RWPE2 (cell line): ENCODE data around the gene CBLC.

Experiments used
- ATAC-seq: fragments of 200-7000 bp; cut with Tn5 transposase; 3 replicates; pipeline ENCODE4 v1.9.1; 2021; ENCODE audit warnings: low read depth
- DNase-seq: peaks from one replicate; pipeline ENCODE4 v3.0.0-alpha.2; 2020; ENCODE audit warnings: low spot score
- H3K27ac ChIP-seq: fragments of 450-650 bp; 2 replicates; pipeline ENCODE4 v1.5.1; 2017; ENCODE audit warnings: mild to moderate bottlenecking; ENCODE audit not compliant: poor library complexity, severe bottlenecking
- H3K27me3 ChIP-seq: fragments of 250-450 bp; sonication (Bioruptor Pico); 2 replicates; pipeline ENCODE4 v1.5.1; 2021; ENCODE audit warnings: mild to moderate bottlenecking, moderate library complexity; ENCODE audit not compliant: insufficient read depth, poor library complexity, severe bottlenecking
- H3K36me3 ChIP-seq: fragments of 250-450 bp; sonication (Bioruptor Pico); 2 replicates; pipeline ENCODE4 v1.5.1; 2020; ENCODE audit warnings: low read depth, mild to moderate bottlenecking, moderate library complexity
- H3K4me1 ChIP-seq: fragments of 250-450 bp; sonication (Bioruptor Pico); 2 replicates; pipeline ENCODE4 v1.5.1; 2021; ENCODE audit warnings: mild to moderate bottlenecking, moderate library complexity; ENCODE audit not compliant: insufficient read depth, poor library complexity, severe bottlenecking
- H3K4me3 ChIP-seq: fragments of 250-450 bp; sonication (Bioruptor Pico); 2 replicates; pipeline ENCODE4 v1.5.1; 2021; ENCODE audit warnings: mild to moderate bottlenecking, moderate library complexity; ENCODE audit not compliant: severe bottlenecking
- H3K9me3 ChIP-seq: fragments of 250-450 bp; sonication (Bioruptor Pico); 2 replicates; pipeline ENCODE4 v1.5.1; 2021; ENCODE audit warnings: mild to moderate bottlenecking, moderate library complexity; ENCODE audit not compliant: severe bottlenecking
- CTCF ChIP-seq: fragments of 450-650 bp; IDR thresholded peaks from one replicate; pipeline ENCODE4 v1.5.1; 2017; ENCODE audit warnings: mild to moderate bottlenecking, moderate library complexity; ENCODE audit not compliant: poor library complexity, severe bottlenecking

The CBLC gene

GRCh38 chr19:44742330-44743061 lies 35.2 kb upstream of the CBLC start:
- H3K9me3 ChIP-seq = no peaks in the 10 kb centered on the region
- peaks cover 21% of the 10 kb centered on the region for H3K4me1 ChIP-seq
- ATAC-seq (no peak), DNase-seq (no peak)
- H3K4me3 ChIP-seq = no peak overlapping the region
- no peaks in the 10 kb centered on the region for H3K27me3 ChIP-seq
- no peaks in the 10 kb centered on the region for H3K36me3 ChIP-seq
- peak overlapping the region; percentile 96 for H3K27ac ChIP-seq
- no peak for TF ChIP-seq CTCF

GRCh38 chr19:44744871-44745332 lies 32.8 kb upstream of the CBLC start:
- ATAC-seq = no peak
- no peak for TF ChIP-seq CTCF
- no peak for DNase-seq
- Histone ChIP-seq H3K9me3 (no peaks in the 10 kb centered on the region), H3K4me1 (peaks cover 23% of the 10 kb centered on the region), H3K27ac (peak overlapping the region; percentile 26), H3K27me3 (no peaks in the 10 kb centered on the region), H3K4me3 (no peak overlapping the region), H3K36me3 (peaks cover 1% of the 10 kb centered on the region)

GRCh38 chr19:44745341-44745831 lies 32.3 kb upstream of the CBLC start:
- Histone ChIP-seq H3K36me3 (peaks cover 6% of the 10 kb centered on the region), H3K4me1 (peaks cover 23% of the 10 kb centered on the region), H3K27ac (peak overlapping the region; percentile 26), H3K9me3 (no peaks in the 10 kb centered on the region), H3K4me3 (no peak overlapping the region), H3K27me3 (no peaks in the 10 kb centered on the region)
- DNase-seq = no peak
- TF ChIP-seq CTCF = no peak
- ATAC-seq = no peak

- Histone ChIP-seq H3K27me3 (no peaks in the 10 kb centered on the region), H3K4me1 (peaks cover 20% of the 10 kb centered on the region), H3K9me3 (no peaks in the 10 kb centered on the region), H3K27ac (no peak overlapping the region), H3K36me3 (peaks cover 13% of the 10 kb centered on the region), H3K4me3 (no peak overlapping the region)
- TF ChIP-seq CTCF = no peak
- ATAC-seq (no peak), DNase-seq (no peak)
Observed at GRCh38 chr19:44745887-44746600, 31.6 kb upstream of the CBLC start.
